K562 (cell line): Measurements from ENCODE around the gene MRPL16. TPM values are rescaled to one million over a fixed set of nuclear protein-coding genes. Genes with fewer than 3 reads are reported as not detected.
A peak's percentile ranks its signal among the peaks of the same experiment; 100 is the strongest.

Experiments used
- ATF1 ChIP-seq, 2 experiments: fragments of 450-650 bp in 1 of 2; IDR thresholded peaks; 2 replicates each; pipeline ENCODE4 v1.6.1; 2016; ENCODE audit warnings: missing compliant biosample characterization in 1 of 2, missing genetic modification characterization in 1 of 2
- BACH1 ChIP-seq: fragments of 200-800 bp; sonication (Bioruptor generic); IDR thresholded peaks from 2 replicates; pipeline ENCODE4 v1.6.1; 2016; ENCODE audit warnings: missing genetic modification characterization, missing compliant biosample characterization
- FOXA3 ChIP-seq, 2 experiments: fragments of 450-650 bp in 1 of 2; sonication (generic) in 1 of 2; formaldehyde crosslinking; IDR thresholded peaks in 1 of 2; conservative IDR thresholded peaks in 1 of 2; 2 replicates each; pipeline versions ENCODE4 v1.4.0 to v1.8.0; 2020 to 2022; ENCODE audit warnings: mild to moderate bottlenecking in 2 of 2, missing genetic modification reagents in 1 of 2
- FOXM1 ChIP-seq, 2 experiments: fragments of 450-650 bp in 1 of 2; sonication (generic) in 1 of 2; formaldehyde crosslinking in 1 of 2; IDR thresholded peaks; 2 replicates each; pipeline versions ENCODE4 v1.6.1 to v1.9.0; 2017 to 2022; ENCODE audit warnings: low read depth in 2 of 2, mild to moderate bottlenecking in 2 of 2, missing genetic modification reagents in 1 of 2, moderate library complexity in 1 of 2
- HNRNPL ChIP-seq: fragments of 200-400 bp; formaldehyde crosslinking; IDR thresholded peaks from 2 replicates; pipeline ENCODE4 v1.6.1; 2017; ENCODE audit warnings: low read depth, mild to moderate bottlenecking, low read length
- HNRNPUL1 ChIP-seq: fragments of 200-400 bp; formaldehyde crosslinking; IDR thresholded peaks from 2 replicates; pipeline ENCODE4 v1.6.1; 2017; ENCODE audit warnings: low read length
- HSF4 ChIP-seq: fragments of 250-450 bp; sonication (Bioruptor Pico); IDR thresholded peaks from 2 replicates; pipeline ENCODE4 v2.1.2; 2022; ENCODE audit warnings: mild to moderate bottlenecking, moderate library complexity, borderline replicate concordance
- JUND ChIP-seq, 2 experiments: IDR thresholded peaks; 2 replicates in 1 of 2; 3 replicates in 1 of 2; pipeline ENCODE4 v1.6.1; 2011; ENCODE audit warnings: borderline replicate concordance in 2 of 2, low read depth in 2 of 2, low read length in 2 of 2, improper control_type of control experiment in 1 of 2, missing biosample characterization in 1 of 2, missing genetic modification characterization in 1 of 2, missing genetic modification reagents in 1 of 2
- MEF2D ChIP-seq: conservative IDR thresholded peaks from 2 replicates; pipeline ENCODE4 v1.6.1; 2016; ENCODE audit warnings: low read depth, missing genetic modification characterization, missing compliant biosample characterization
- ZNF408 ChIP-seq: fragments of 250-450 bp; sonication (Bioruptor Pico); IDR thresholded peaks from 2 replicates; pipeline ENCODE4 v1.4.0; 2020; ENCODE audit warnings: low read depth, mild to moderate bottlenecking, moderate library complexity
- polyA plus RNA-seq, 8 experiments: library from polyadenylated mRNA; depleted of rRNA in 4 of 8; stranded (reverse) in 5 of 8; unstranded in 3 of 8; fragments of >200 nt; fragmentation: Nextera tagmentation in 2 of 8; fragmentation: Illumina TruSeq in 1 of 8; extraction: Ambion mirVana in 2 of 8; extraction: Trizol in 1 of 8; gene quantifications; 2 replicates each; pipeline versions ENCODE4 v1.2.1 to v1.2.3, GENCODE V29; 2011 to 2014; ENCODE audit warnings: inconsistent platforms in 1 of 8, missing spikeins in 1 of 8
- total RNA-seq, 7 experiments: library from RNA; depleted of rRNA in 6 of 7; stranded (reverse); fragments of >200 nt in 6 of 7; fragmentation: Illumina TruSeq in 2 of 7; extraction: Trizol in 2 of 7; gene quantifications; 2 replicates each; pipeline versions ENCODE4 v1.2.1 to v1.2.3, GENCODE V29; 2011 to 2021; ENCODE audit warnings: low replicate concordance in 1 of 7
- TF ChIP-seq, protein P1 (sequence below), 2 experiments: fragments of 450-650 bp; IDR thresholded peaks; 2 replicates each; pipeline ENCODE4 v1.6.1; 2016; ENCODE audit warnings: mild to moderate bottlenecking in 2 of 2, borderline replicate concordance in 1 of 2, low read depth in 1 of 2, moderate library complexity in 1 of 2
- TF ChIP-seq, protein P2 (sequence below): fragments of 450-650 bp; IDR thresholded peaks from 2 replicates; pipeline ENCODE4 v1.6.1; 2016; ENCODE audit warnings: mild to moderate bottlenecking
- TF ChIP-seq, protein P3 (sequence below): fragments of 250-450 bp; sonication (Bioruptor Pico); IDR thresholded peaks from 2 replicates; pipeline ENCODE4 v1.8.0; 2022; ENCODE audit warnings: moderate library complexity, mild to moderate bottlenecking, inconsistent platforms

MRPL16 gene
- total and polyA plus RNA-seq, 9 of the 15 experiments (the other 6 are each of a cell fraction or from before 2014, with no cell fraction given): 63.3 to 209 (median 157) TPM

DNA sequence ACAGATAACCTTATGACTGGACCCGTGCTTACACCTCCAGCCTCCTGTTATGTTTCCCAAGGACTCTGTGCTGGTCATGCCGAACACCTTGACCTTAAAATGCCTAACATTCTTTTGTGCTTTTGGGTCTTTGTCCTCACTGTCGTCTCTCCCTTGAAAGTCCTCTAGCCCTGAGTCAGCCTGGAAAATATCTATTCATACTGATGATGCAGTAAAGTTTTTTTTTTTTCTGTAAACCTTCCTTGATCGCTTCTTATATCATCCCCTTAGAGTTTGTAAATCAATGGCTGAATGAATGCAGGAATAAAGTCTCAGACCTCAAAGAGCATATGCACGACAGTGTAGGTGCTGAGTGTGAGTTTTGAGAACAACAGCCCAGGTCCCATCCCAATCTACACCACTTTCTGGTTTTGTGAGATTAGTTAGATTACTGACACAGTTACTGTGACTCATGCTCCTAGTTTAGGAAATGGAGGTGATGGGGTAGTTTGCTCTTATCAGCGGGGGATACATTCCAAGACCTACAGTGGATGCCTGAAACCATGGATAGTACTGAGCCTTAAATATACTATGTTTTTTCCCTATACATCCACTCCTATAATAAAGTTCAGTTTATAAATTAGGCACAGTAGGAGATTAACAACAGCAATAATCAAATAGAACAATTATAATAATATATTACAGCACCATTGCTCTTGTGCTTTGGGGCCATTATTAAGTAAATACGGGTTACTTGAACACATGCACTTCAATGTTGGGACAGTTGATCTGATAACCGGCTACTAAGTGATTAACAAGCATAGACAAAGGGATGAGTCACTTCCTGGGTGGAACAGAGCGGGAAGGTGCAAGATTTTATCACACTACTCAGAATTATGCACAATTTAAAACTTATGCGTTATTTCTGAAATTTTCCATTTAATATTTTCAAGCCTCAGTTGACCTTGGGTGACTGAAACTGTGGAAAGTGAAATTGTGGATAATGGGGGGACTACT lies 47.2 kb upstream of the MRPL16 start (continued):
- TF ChIP-seq JUND (IDR thresholded peaks at IDR 0.05; ENCODE audit: borderline replicate concordance, low read depth, low read length) (peak; percentile 97), JUND (tag; IDR thresholded peaks at IDR 0.05; ENCODE audit: borderline replicate concordance, low read depth, low read length) (peak; percentile 93), ZNF408 (no peak), FOXA3 (CRISPR knock-in tag; conservative IDR thresholded peaks at IDR 0.05 in 1 of 2, IDR thresholded peaks at IDR 0.05 in 1 of 2) (peak; percentile 80 to 95; a peak in 3 of 4 replicates), MEF2D (tag) (peak; percentile 35; the same call in 1 of the 2 replicates), HNRNPUL1 (no peak), FOXM1 (IDR thresholded peaks at IDR 0.05; ENCODE audit: low read depth) (peak; percentile 35; the same call in 1 of the 2 replicates), FOXM1 (CRISPR knock-in tag; IDR thresholded peaks at IDR 0.05; ENCODE audit: low read depth) (no peak), BACH1 (tag) (no peak), HNRNPL (no peak), ATF1 (CRISPR knock-in tag; IDR thresholded peaks at IDR 0.05) (no peak), ATF1 (tag; IDR thresholded peaks at IDR 0.05) (peak; percentile 69), HSF4 (CRISPR knock-in tag) (peak; percentile 36; the same call in 1 of the 2 replicates)
- TF ChIP-seq, protein P1, sequence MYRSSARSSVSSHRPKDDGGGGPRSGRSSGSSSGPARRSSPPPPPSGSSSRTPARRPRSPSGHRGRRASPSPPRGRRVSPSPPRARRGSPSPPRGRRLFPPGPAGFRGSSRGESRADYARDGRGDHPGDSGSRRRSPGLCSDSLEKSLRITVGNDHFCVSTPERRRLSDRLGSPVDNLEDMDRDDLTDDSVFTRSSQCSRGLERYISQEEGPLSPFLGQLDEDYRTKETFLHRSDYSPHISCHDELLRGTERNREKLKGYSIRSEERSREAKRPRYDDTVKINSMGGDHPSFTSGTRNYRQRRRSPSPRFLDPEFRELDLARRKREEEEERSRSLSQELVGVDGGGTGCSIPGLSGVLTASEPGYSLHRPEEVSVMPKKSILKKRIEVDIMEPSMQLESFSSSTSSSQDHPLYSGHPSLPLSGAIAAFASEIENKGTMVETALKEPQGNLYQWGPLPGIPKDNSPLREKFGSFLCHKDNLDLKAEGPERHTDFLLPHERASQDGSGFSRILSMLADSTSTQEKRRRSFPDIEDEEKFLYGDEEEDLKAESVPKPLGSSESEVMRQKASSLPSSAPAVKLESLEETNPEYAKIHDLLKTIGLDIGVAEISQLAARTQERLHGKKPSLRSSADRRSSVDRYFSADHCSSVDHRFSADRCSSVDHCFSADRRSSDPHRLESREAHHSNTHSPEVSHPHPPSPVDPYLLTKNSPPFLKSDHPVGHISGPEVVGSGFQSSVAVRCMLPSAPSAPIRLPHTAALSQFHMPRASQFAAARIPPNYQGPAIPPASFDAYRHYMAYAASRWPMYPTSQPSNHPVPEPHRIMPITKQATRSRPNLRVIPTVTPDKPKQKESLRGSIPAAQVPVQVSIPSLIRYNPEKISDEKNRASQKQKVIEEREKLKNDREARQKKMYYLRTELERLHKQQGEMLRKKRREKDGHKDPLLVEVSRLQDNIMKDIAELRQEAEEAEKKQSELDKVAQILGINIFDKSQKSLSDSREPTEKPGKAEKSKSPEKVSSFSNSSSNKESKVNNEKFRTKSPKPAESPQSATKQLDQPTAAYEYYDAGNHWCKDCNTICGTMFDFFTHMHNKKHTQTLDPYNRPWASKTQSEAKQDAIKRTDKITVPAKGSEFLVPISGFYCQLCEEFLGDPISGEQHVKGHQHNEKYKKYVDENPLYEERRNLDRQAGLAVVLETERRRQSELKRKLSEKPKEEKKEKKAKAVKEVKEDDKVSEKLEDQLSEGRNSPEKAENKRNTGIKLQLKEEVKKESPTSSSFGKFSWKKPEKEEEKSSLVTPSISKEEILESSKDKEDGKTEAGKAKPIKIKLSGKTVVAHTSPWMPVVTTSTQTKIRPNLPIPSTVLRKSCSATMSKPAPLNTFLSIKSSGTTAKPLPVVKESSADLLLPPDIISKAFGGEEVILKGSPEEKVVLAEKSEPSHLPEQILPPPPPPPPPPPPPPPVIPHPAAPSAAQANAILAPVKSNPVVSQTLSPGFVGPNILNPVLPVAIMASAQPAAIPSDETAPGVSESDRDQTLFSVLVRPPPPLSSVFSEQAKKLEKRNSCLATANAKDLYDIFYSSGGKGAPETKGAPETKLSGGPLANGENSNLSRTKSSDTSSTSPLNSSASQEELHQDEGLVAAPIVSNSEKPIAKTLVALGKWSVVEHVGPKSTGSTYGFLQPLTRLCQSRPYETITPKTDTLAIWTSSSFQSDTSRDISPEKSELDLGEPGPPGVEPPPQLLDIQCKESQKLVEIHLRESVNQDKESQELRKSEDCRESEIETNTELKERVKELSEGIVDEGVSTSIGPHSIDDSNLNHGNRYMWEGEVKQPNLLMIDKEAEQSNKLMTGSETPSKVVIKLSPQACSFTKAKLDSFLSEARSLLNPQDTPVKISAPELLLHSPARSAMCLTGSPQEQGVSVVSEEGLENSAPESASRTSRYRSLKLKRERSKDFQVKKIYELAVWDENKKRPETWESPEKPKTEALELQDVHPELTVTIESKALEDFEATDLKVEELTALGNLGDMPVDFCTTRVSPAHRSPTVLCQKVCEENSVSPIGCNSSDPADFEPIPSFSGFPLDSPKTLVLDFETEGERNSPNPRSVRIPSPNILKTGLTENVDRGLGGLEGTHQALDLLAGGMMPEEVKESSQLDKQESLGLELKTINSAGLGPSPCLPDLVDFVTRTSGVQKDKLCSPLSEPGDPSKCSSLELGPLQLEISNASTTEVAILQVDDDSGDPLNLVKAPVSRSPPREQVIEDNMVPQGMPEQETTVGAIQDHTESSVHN (IDR thresholded peaks at IDR 0.05; ENCODE audit: borderline replicate concordance in 1 of 2, low read depth in 1 of 2): peak; percentile 44 to 48; a peak in 1 of 4 replicates
- TF ChIP-seq, protein P2, sequence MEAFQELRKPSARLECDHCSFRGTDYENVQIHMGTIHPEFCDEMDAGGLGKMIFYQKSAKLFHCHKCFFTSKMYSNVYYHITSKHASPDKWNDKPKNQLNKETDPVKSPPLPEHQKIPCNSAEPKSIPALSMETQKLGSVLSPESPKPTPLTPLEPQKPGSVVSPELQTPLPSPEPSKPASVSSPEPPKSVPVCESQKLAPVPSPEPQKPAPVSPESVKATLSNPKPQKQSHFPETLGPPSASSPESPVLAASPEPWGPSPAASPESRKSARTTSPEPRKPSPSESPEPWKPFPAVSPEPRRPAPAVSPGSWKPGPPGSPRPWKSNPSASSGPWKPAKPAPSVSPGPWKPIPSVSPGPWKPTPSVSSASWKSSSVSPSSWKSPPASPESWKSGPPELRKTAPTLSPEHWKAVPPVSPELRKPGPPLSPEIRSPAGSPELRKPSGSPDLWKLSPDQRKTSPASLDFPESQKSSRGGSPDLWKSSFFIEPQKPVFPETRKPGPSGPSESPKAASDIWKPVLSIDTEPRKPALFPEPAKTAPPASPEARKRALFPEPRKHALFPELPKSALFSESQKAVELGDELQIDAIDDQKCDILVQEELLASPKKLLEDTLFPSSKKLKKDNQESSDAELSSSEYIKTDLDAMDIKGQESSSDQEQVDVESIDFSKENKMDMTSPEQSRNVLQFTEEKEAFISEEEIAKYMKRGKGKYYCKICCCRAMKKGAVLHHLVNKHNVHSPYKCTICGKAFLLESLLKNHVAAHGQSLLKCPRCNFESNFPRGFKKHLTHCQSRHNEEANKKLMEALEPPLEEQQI: peak; percentile 64
- TF ChIP-seq, protein P3, sequence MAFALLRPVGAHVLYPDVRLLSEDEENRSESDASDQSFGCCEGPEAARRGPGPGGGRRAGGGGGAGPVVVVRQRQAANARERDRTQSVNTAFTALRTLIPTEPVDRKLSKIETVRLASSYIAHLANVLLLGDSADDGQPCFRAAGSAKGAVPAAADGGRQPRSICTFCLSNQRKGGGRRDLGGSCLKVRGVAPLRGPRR (CRISPR knock-in tag): no peak
